NCI-H446 treated with DMSO at 0.1 percent for 48 hours (cell line): ENCODE results near the gene PCDHB4.
"Not testable (repeated sequence)": the region's sequence is repeated elsewhere in the genome, so short reads cannot be mapped to it uniquely, and the experiment has no call there.

Experiments
- DNase-seq: peaks from one replicate; lab custom pipeline; 2025; lab: John Stamatoyannopoulos, UW

Gene PCDHB4

GRCh38 chr5:141150224-141150992 is 28.8 kb downstream of the PCDHB4 start:
- DNase-seq = no peak

DNA sequence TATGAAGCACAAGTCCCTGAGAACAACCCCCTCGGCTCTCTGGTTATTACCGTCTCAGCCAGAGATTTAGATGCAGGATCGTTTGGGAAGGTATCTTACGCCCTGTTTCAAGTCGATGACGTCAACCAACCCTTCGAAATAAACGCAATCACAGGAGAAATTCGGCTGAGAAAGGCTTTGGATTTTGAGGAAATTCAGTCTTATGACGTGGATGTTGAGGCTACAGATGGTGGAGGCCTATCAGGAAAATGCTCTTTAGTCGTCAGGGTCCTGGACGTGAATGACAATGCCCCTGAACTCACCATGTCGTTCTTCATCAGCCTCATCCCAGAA is 29.3 kb downstream of the PCDHB4 start:
- no peak for DNase-seq

- DNase-seq = not testable (repeated sequence)
Observed at GRCh38 chr5:141151632-141152031, 30.0 kb downstream of the PCDHB4 start.

DNA sequence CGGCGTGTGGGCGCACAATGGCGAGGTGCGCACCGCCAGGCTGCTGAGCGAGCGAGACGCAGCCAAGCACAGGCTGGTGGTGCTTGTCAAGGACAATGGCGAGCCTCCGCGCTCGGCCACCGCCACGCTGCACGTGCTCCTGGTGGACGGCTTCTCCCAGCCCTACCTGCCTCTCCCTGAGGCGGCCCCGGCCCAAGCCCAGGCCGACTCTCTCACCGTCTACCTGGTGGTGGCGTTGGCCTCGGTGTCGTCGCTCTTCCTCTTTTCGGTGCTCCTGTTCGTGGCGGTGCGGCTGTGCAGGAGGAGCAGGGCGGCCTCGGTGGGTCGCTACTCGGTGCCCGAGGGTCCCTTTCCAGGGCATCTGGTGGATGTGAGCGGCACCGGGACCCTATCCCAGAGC is 30.5 kb downstream of the PCDHB4 start:
- DNase-seq = not testable (repeated sequence)

- DNase-seq = peak; percentile 19
Observed at GRCh38 chr5:141155540-141156374, 34.1 kb downstream of the PCDHB4 start.

DNA sequence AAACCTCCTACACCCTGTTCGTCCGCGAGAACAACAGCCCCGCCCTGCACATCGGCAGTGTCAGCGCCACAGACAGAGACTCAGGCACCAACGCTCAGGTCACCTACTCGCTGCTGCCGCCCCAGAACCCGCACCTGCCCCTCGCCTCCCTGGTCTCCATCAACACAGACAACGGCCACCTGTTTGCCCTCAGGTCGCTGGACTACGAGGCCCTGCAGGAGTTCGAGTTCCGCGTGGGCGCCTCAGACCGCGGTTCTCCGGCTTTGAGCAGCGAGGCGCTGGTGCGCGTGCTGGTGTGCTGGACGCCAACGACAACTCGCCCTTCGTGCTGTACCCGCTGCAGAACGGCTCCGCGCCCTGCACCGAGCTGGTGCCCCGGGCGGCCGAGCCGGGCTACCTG is 35.7 kb downstream of the PCDHB4 start:
- not testable (repeated sequence) for DNase-seq

GRCh38 chr5:141157901-141158300 is 36.3 kb downstream of the PCDHB4 start:
- DNase-seq = not testable (repeated sequence)

DNA sequence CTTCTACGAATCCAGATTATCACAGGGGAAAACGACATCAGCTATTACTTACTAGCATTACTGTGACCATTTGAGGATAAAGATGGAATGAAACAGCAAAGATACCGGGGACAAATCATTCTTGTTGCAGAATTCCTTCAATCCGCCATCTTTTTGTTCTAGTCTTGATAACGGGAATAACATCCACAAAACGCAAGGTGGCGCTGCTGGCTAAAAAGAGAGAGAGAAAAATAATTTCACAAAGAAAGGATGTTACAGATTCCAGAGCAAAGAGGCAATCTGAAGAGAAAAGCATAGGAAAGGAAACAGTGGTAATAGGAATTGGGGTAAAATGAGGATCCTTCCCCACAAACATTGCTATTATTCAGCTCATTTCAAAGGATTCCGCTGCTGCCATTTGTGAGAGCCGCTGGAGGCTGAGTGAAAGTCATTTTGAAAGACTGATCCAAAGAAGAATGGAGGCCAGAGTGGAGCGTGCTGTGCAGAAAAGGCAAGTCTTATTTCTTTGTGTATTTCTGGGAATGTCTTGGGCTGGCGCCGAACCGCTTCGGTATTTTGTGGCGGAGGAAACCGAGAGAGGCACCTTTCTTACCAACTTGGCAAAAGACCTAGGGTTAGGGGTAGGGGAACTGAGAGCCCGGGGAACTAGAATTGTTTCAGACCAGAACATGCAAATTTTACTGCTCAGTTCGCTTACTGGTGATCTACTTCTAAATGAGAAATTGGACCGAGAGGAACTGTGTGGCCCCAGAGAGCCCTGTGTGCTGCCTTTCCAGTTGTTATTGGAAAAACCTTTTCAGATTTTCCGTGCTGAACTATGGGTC is 51.0 kb downstream of the PCDHB4 start, which contains the start of gene PCDHB7:
Gene PCDHB7 (plus strand): TSS at position 264 of the 824 bp plus-strand sequence. CDS start 192 bp downstream, at position 456.
- DNase-seq = no peak

DNA sequence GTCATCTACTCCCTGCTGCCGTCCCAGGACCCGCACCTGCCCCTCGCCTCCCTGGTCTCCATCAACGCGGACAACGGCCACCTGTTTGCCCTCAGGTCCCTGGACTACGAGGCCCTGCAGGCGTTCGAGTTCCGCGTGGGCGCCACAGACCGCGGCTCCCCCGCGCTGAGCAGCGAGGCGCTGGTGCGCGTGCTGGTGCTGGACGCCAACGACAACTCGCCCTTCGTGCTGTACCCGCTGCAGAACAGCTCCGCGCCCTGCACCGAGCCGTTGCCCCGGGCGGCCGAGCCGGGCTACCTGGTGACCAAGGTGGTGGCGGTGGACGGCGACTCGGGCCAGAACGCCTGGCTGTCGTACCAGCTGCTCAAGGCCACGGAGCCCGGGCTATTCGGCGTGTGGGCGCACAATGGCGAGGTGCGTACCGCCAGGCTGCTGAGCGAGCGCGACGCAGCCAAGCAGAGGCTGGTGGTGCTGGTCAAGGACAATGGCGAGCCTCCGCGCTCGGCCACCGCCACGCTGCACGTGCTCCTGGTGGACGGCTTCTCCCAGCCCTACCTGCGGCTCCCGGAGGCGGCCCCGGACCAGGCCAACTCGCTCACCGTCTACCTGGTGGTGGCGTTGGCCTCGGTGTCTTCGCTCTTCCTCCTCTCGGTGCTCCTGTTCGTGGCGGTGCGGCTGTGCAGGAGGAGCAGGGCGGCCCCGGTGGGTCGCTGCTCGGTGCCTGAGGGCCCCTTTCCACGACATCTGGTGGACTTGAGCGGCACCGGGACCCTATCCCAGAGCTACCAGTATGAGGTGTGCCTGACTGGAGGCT is 52.9 kb downstream of the PCDHB4 start:
- not testable (repeated sequence) for DNase-seq
